IMR-90 (cell line): ENCODE measurements around the gene TFAP2A. TPM values are rescaled to one million over a fixed set of nuclear protein-coding genes. Genes with fewer than 3 reads are reported as not detected.

Source experiments
- ATAC-seq: fragments of 200-7000 bp; cut with Tn5 transposase; 2 replicates; pipeline ENCODE4 v1.9.1; 2020; ENCODE audit warnings: low read depth, mild to moderate bottlenecking, moderate library complexity
- BruUV-seq: library from RNA; stranded (reverse); fragments of 400-500 nt; replicated peaks from 2 replicates; lab custom pipeline; 2021; lab: Mats Ljungman, UMichigan
- CTCF ChIA-PET: fragments of 300-600 bp; formaldehyde crosslinking; extraction: SDS; loops from one replicate; lab custom pipeline; 2021; ENCODE audit warnings: antibody characterized with exemption; lab: Yijun Ruan, JAX
- POLR2A ChIA-PET: fragments of 300-600 bp; sonication (Branson Sonifier 250); formaldehyde crosslinking; loops from one replicate; lab custom pipeline; 2022; ENCODE audit warnings: antibody characterized with exemption; ENCODE audit not compliant: unreplicated experiment; lab: Charles Lee
- DNase-seq: peaks from one replicate; pipeline ENCODE4 v3.0.0; 2013
- H2AFZ ChIP-seq: replicated peaks from 2 replicates; pipeline ENCODE3; 2013; ENCODE audit warnings: low read length, mild to moderate bottlenecking; ENCODE audit not compliant: poor library complexity
- H2AK5ac ChIP-seq: 2 replicates; pipeline ENCODE4 v1.6.1; 2013; ENCODE audit warnings: low read depth, low read length, inconsistent platforms
- H2AK9ac ChIP-seq: replicated peaks from 2 replicates; pipeline ENCODE3; 2013; ENCODE audit warnings: mild to moderate bottlenecking, low read depth, low read length, moderate library complexity; ENCODE audit not compliant: poor library complexity
- H2BK120ac ChIP-seq: 2 replicates; pipeline ENCODE4 v1.6.1; 2013; ENCODE audit warnings: low read depth, low read length, inconsistent platforms
- H2BK15ac ChIP-seq: 3 replicates; pipeline ENCODE4 v1.6.1; 2013; ENCODE audit warnings: low read depth, low read length, inconsistent platforms
- H2BK20ac ChIP-seq: 2 replicates; pipeline ENCODE4 v1.6.1; 2013; ENCODE audit warnings: low read depth, mild to moderate bottlenecking, inconsistent platforms, low read length, moderate library complexity
- H2BK5ac ChIP-seq: 2 replicates; pipeline ENCODE4 v1.6.1; 2013; ENCODE audit warnings: mild to moderate bottlenecking, low read depth, low read length, inconsistent platforms; ENCODE audit not compliant: poor library complexity, severe bottlenecking
- H3K14ac ChIP-seq: replicated peaks from 2 replicates; pipeline ENCODE4 v1.6.1; 2013; ENCODE audit warnings: low read depth, low read length, inconsistent platforms
- H3K18ac ChIP-seq: 2 replicates; pipeline ENCODE4 v1.6.1; 2013; ENCODE audit warnings: low read depth, low read length, control low read depth
- H3K23ac ChIP-seq: 2 replicates; pipeline ENCODE4 v1.6.1; 2013; ENCODE audit warnings: low read depth, low read length, inconsistent platforms
- H3K27ac ChIP-seq: 2 replicates; pipeline ENCODE4 v1.5.1; 2013; ENCODE audit warnings: mild to moderate bottlenecking, control low read depth, low read length; ENCODE audit not compliant: insufficient read depth
- H3K27me3 ChIP-seq: 2 replicates; pipeline ENCODE4 v1.6.1; 2013; ENCODE audit warnings: low read length; ENCODE audit not compliant: control insufficient read depth, insufficient read depth
- H3K36me3 ChIP-seq: 2 replicates; pipeline ENCODE4 v1.6.1; 2013; ENCODE audit warnings: low read length, mixed read lengths; ENCODE audit not compliant: control insufficient read depth, insufficient read depth
- H3K4ac ChIP-seq: 2 replicates; pipeline ENCODE4 v1.6.1; 2013; ENCODE audit warnings: low read depth, low read length, inconsistent platforms
- H3K4me1 ChIP-seq: 2 replicates; pipeline ENCODE4 v1.6.1; 2013; ENCODE audit warnings: low read length, mixed read lengths; ENCODE audit not compliant: control insufficient read depth, insufficient read depth
- H3K4me2 ChIP-seq: 2 replicates; pipeline ENCODE4 v1.6.1; 2013; ENCODE audit warnings: low read depth, mild to moderate bottlenecking, control low read depth, low read length, moderate library complexity
- H3K4me3 ChIP-seq: 2 replicates; pipeline ENCODE4 v1.5.1; 2013; ENCODE audit warnings: low read depth, mild to moderate bottlenecking, control low read depth, low read length, moderate library complexity; ENCODE audit not compliant: insufficient read depth
- H3K56ac ChIP-seq: 2 replicates; pipeline ENCODE4 v1.6.1; 2013; ENCODE audit warnings: low read length, inconsistent platforms; ENCODE audit not compliant: insufficient read depth; ENCODE audit errors: extremely low read depth
- H3K79me1 ChIP-seq, 2 experiments: 2 replicates each; pipeline ENCODE4 v1.6.1; 2013; ENCODE audit warnings: low read length in 2 of 2, inconsistent platforms in 1 of 2, low read depth in 1 of 2
- H3K9ac ChIP-seq: 2 replicates; pipeline ENCODE4 v1.6.1; 2013; ENCODE audit warnings: low read depth, low read length, control low read depth
- H3K9me1 ChIP-seq: 2 replicates; pipeline ENCODE4 v1.6.1; 2013; ENCODE audit warnings: low read length, inconsistent platforms; ENCODE audit not compliant: insufficient read depth
- H3K9me3 ChIP-seq: 2 replicates; pipeline ENCODE4 v1.6.1; 2013; ENCODE audit warnings: low read length; ENCODE audit not compliant: control insufficient read depth, insufficient read depth
- H4K20me1 ChIP-seq: 2 replicates; pipeline ENCODE4 v1.6.1; 2013; ENCODE audit warnings: low read length, inconsistent platforms; ENCODE audit not compliant: insufficient read depth
- H4K5ac ChIP-seq: 2 replicates; pipeline ENCODE4 v1.6.1; 2013; ENCODE audit warnings: mild to moderate bottlenecking, low read depth, low read length, control low read depth
- H4K8ac ChIP-seq, 2 experiments: 2 replicates each; pipeline ENCODE4 v1.6.1; 2013; ENCODE audit warnings: low read depth in 2 of 2, low read length in 2 of 2, control low read depth in 1 of 2, inconsistent platforms in 1 of 2
- H4K91ac ChIP-seq: 2 replicates; pipeline ENCODE4 v1.6.1; 2013; ENCODE audit warnings: low read depth, low read length, inconsistent platforms; ENCODE audit not compliant: insufficient read depth
- BHLHE40 ChIP-seq: fragments of 150-350 bp; IDR thresholded peaks from 2 replicates; pipeline ENCODE4 v1.6.1; 2016; ENCODE audit warnings: mild to moderate bottlenecking, low read depth, low read length
- CEBPB ChIP-seq: IDR thresholded peaks from 2 replicates; pipeline ENCODE4 v1.6.1; 2012; ENCODE audit warnings: low read depth, low read length, improper control_type of control experiment
- CHD1 ChIP-seq: IDR thresholded peaks from 2 replicates; pipeline ENCODE4 v1.6.1; 2012; ENCODE audit warnings: low read depth, low read length, improper control_type of control experiment
- FOS ChIP-seq: fragments of 150-350 bp; IDR thresholded peaks from 2 replicates; pipeline ENCODE4 v1.6.1; 2016; ENCODE audit warnings: low read depth, low read length
- MAFK ChIP-seq: IDR thresholded peaks from 2 replicates; pipeline ENCODE4 v1.6.1; 2012; ENCODE audit warnings: low read depth, low read length, improper control_type of control experiment
- MAZ ChIP-seq: IDR thresholded peaks from 2 replicates; pipeline ENCODE4 v1.6.1; 2012; ENCODE audit warnings: low read depth, mild to moderate bottlenecking, low read length, improper control_type of control experiment, moderate library complexity, borderline replicate concordance
- MXI1 ChIP-seq: IDR thresholded peaks from 2 replicates; pipeline ENCODE4 v1.6.1; 2012; ENCODE audit warnings: low read depth, mild to moderate bottlenecking, low read length, moderate library complexity, borderline replicate concordance
- NFE2L2 ChIP-seq: fragments of 150-350 bp; IDR thresholded peaks from 2 replicates; pipeline ENCODE4 v1.6.1; 2016; ENCODE audit warnings: low read depth, mild to moderate bottlenecking, low read length
- POLR2A ChIP-seq: IDR thresholded peaks from 2 replicates; pipeline ENCODE4 v1.6.1; 2012; ENCODE audit warnings: mild to moderate bottlenecking, low read depth, low read length
- RAD21 ChIP-seq: IDR thresholded peaks from 2 replicates; pipeline ENCODE4 v1.6.1; 2012; ENCODE audit warnings: low read length, improper control_type of control experiment
- RCOR1 ChIP-seq: IDR thresholded peaks from 2 replicates; pipeline ENCODE4 v1.6.1; 2012; ENCODE audit warnings: mild to moderate bottlenecking, low read length, improper control_type of control experiment; ENCODE audit not compliant: insufficient replicate concordance
- RFX5 ChIP-seq: IDR thresholded peaks from 2 replicates; pipeline ENCODE4 v1.8.0; 2012; ENCODE audit warnings: low read depth, mild to moderate bottlenecking, low read length, moderate library complexity
- SMC3 ChIP-seq: fragments of 150-350 bp; IDR thresholded peaks from 2 replicates; pipeline ENCODE4 v1.6.1; 2016; ENCODE audit warnings: low read depth, mild to moderate bottlenecking, antibody characterized with exemption, low read length, moderate library complexity
- USF2 ChIP-seq: fragments of 150-350 bp; IDR thresholded peaks from 2 replicates; pipeline ENCODE4 v1.6.1; 2017; ENCODE audit warnings: mild to moderate bottlenecking, antibody characterized with exemption, low read length, low read depth
- WGBS, 2 experiments: methylation state at CpG; one replicate each; pipeline versions ENCODE4 v1.1.5 to v1.1.7; 2013; ENCODE audit warnings: missing lambda C conversion rate in 2 of 2; ENCODE audit not compliant: insufficient read length in 1 of 2; ENCODE audit errors: extremely low coverage in 2 of 2; 5-methylcytosine and 5-hydroxymethylcytosine counted together
- dilution Hi-C: fragments of 300-500 bp; cut with HindIII; formaldehyde crosslinking; loops from one replicate; pipeline ENCODE4 v1.14.3; 2018; ENCODE audit warnings: low sequenced_read_pairs; ENCODE audit not compliant: unreplicated experiment
- in situ Hi-C: fragments of 300-500 bp; cut with MboI; formaldehyde crosslinking; loops from 3 replicates; pipeline ENCODE4 v1.14.3; 2019; ENCODE audit warnings: low sequenced_read_pairs, inconsistent platforms, mixed read lengths
- intact Hi-C: fragments of 100-400 bp; cut with micrococcal nuclease; formaldehyde crosslinking; loops from 2 replicates; pipeline ENCODE4 v1.10.0; 2022
- polyA plus RNA-seq, 3 experiments: library from polyadenylated mRNA; depleted of rRNA; stranded (reverse); fragments of >200 nt; gene quantifications; 2 replicates each; pipeline ENCODE4 v1.2.3, GENCODE V29; 2012; ENCODE audit warnings: low replicate concordance in 1 of 3
- total RNA-seq: library from RNA; depleted of rRNA; stranded (reverse); fragments of >200 nt; gene quantifications from 2 replicates; pipeline ENCODE4 v1.2.3, GENCODE V29; 2012
- TF ChIP-seq, protein P1 (sequence below): fragments of 150-350 bp; IDR thresholded peaks from 2 replicates; pipeline ENCODE4 v1.6.1; 2016; ENCODE audit warnings: low read depth, mild to moderate bottlenecking, low read length, moderate library complexity, borderline replicate concordance

The TFAP2A gene
- total and polyA plus RNA-seq, 2 of the 4 experiments (the other 2 are of a cell fraction): 0.72 to 7.1 TPM

- H3K4me2 ChIP-seq: peak overlapping the region; percentile 94
- intact Hi-C loops (loop anchor here (5.0 to 10.0 kb wide), 2 partner anchors 87 to 259 kb away; no protein-coding TSS in a partner anchor), dilution Hi-C loops (no loop called here), in situ Hi-C loops (loop anchor here (25.0 kb wide), 2 partner anchors 867 to 1967 kb away; partner anchors contain the start of gene SLC35B3)
- H2BK15ac ChIP-seq: 0 out of 3 replicates have a peak overlapping the region, but pooled peaks have one; percentile 65
- H3K79me1 ChIP-seq: peaks cover 0 to 9% of the 10 kb centered on the region in 2 experiments; a peak in 1 of 4 replicates
- peak overlapping the region; percentile 32; the same call in 1 of the 2 replicates for H2AK5ac ChIP-seq
- peak overlapping the region; percentile 94 to 97 for H4K8ac ChIP-seq
- peak overlapping the region; percentile 67 for H3K27ac ChIP-seq
- CTCF ChIA-PET: interaction anchor here (1.0 kb wide), 1 partner anchor 10 kb away, joined by 3 read pairs; no protein-coding TSS in a partner anchor
- WGBS, 2 experiments: 1% methylated on average over 59 of the region's 87 CpGs; no CpG with 5 or more reads in 1 of the 2 experiments
- 0 out of 2 replicates have a peak, but pooled peaks cover 4% of the 10 kb centered on the region for H3K9me1 ChIP-seq
- H2BK20ac ChIP-seq: peak overlapping the region; percentile 21; the same call in 1 of the 2 replicates
- peak overlapping the region; percentile 77 for H3K14ac ChIP-seq
- H3K56ac ChIP-seq: 0 out of 2 replicates have a peak overlapping the region, but pooled peaks have one; percentile 84
- no peaks in the 10 kb centered on the region for H3K36me3 ChIP-seq
- peak overlapping the region; percentile 84 for H4K91ac ChIP-seq
- H3K9me3 ChIP-seq: no peaks in the 10 kb centered on the region
- POLR2A ChIA-PET: no interaction called here
- peaks cover 2% of the 10 kb centered on the region for H3K4me1 ChIP-seq
- no peaks in the 10 kb centered on the region; the same call in 1 of the 2 replicates for H4K20me1 ChIP-seq
- H3K23ac ChIP-seq: peak overlapping the region; percentile 53; the same call in 1 of the 2 replicates
- H3K4ac ChIP-seq: peak overlapping the region; percentile 67
- H3K4me3 ChIP-seq: peak overlapping the region; percentile 68
- peak overlapping the region; percentile 73 for H2BK120ac ChIP-seq
- peak overlapping the region; percentile 72 for H3K9ac ChIP-seq
- ATAC-seq (peak; percentile 94), DNase-seq (peak; percentile 90)
- peak overlapping the region; percentile 39 for H4K5ac ChIP-seq
- H3K27me3 ChIP-seq: peaks cover 2% of the 10 kb centered on the region
- peak overlapping the region; percentile 94 for H2AFZ ChIP-seq
- H2AK9ac ChIP-seq: peak overlapping the region; percentile 94
- peak overlapping the region; percentile 42 for H2BK5ac ChIP-seq
- no TSS peak for BruUV-seq
- peak overlapping the region; percentile 38 for H3K18ac ChIP-seq
- TF ChIP-seq FOS (no peak), MXI1 (peak; percentile 6; the same call in 1 of the 2 replicates), BHLHE40 (no peak), RCOR1 (no peak), RAD21 (peak; percentile 45), USF2 (no peak), POLR2A (peak; percentile 30; the same call in 1 of the 2 replicates), SMC3 (peak; percentile 25; the same call in 1 of the 2 replicates), RFX5 (no peak), CEBPB (no peak), NFE2L2 (no peak), MAFK (no peak), MAZ (peak; percentile 81; the same call in 1 of the 2 replicates), CHD1 (no peak)
- TF ChIP-seq, protein P1, sequence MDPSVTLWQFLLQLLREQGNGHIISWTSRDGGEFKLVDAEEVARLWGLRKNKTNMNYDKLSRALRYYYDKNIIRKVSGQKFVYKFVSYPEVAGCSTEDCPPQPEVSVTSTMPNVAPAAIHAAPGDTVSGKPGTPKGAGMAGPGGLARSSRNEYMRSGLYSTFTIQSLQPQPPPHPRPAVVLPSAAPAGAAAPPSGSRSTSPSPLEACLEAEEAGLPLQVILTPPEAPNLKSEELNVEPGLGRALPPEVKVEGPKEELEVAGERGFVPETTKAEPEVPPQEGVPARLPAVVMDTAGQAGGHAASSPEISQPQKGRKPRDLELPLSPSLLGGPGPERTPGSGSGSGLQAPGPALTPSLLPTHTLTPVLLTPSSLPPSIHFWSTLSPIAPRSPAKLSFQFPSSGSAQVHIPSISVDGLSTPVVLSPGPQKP: no peak
Measured at GRCh38 chr6:10404107-10404798, 10.6 kb downstream of the TFAP2A start.
